SK-N-SH (cell line): ENCODE results near the gene CST11.

Source experiments
- CTCF ChIP-seq: fragments of 200-600 bp; sonication (generic); IDR thresholded peaks from 2 replicates; pipeline ENCODE4 v1.6.1; 2017; ENCODE audit warnings: antibody characterized with exemption, mild to moderate bottlenecking, moderate library complexity
- EP300 ChIP-seq, 2 experiments: IDR thresholded peaks; 2 replicates each; pipeline versions ENCODE4 v1.4.0 to v1.6.1; 2012; ENCODE audit warnings: borderline replicate concordance in 1 of 2, low read depth in 1 of 2, low read length in 1 of 2
- JUND ChIP-seq: IDR thresholded peaks from 2 replicates; pipeline ENCODE4 v1.4.0; 2012
- MXI1 ChIP-seq: IDR thresholded peaks from 2 replicates; pipeline ENCODE4 v1.6.1; 2012; ENCODE audit warnings: mild to moderate bottlenecking, low read depth, low read length, improper control_type of control experiment
- POLR2AphosphoS5 ChIP-seq: IDR thresholded peaks from 2 replicates; pipeline ENCODE4 v1.6.1; 2012; ENCODE audit warnings: low read depth, low read length
- RAD21 ChIP-seq: IDR thresholded peaks from 2 replicates; pipeline ENCODE4 v1.6.1; 2012; ENCODE audit warnings: mild to moderate bottlenecking, low read length
- SIN3A ChIP-seq: IDR thresholded peaks from 2 replicates; pipeline ENCODE4 v1.6.1; 2012; ENCODE audit warnings: low read depth, mild to moderate bottlenecking, low read length, moderate library complexity, borderline replicate concordance
- USF2 ChIP-seq: fragments of 150-350 bp; IDR thresholded peaks from 2 replicates; pipeline ENCODE4 v1.6.1; 2017; ENCODE audit warnings: antibody characterized with exemption, low read length, low read depth, borderline replicate concordance

- TF ChIP-seq CTCF (no peak), SIN3A (no peak), RAD21 (no peak), POLR2AphosphoS5 (no peak), MXI1 (no peak), JUND (no peak), EP300 (IDR thresholded peaks at IDR 0.05; ENCODE audit: borderline replicate concordance in 1 of 2, low read depth in 1 of 2, low read length in 1 of 2) (no peak), USF2 (no peak)
Observed at GRCh38 chr20:23455639-23456038, 3.0 kb upstream of the CST11 start.
